Measurements from ENCODE around the gene PITX1.

Gene PITX1

GRCh38 chr5:135034963-135035677, 1.1 kb upstream of the PITX1 start:
- H3K4me3 ChIP-seq (ENCODE audit: low read depth, low read length) = no peak overlapping the region
- no peak for DNase-seq (ENCODE audit: low read depth)
- no peak for TF ChIP-seq CTCF (IDR thresholded peaks at IDR 0.05; ENCODE audit: insufficient read depth, low read depth, low read length, missing control alignments)

DNA sequence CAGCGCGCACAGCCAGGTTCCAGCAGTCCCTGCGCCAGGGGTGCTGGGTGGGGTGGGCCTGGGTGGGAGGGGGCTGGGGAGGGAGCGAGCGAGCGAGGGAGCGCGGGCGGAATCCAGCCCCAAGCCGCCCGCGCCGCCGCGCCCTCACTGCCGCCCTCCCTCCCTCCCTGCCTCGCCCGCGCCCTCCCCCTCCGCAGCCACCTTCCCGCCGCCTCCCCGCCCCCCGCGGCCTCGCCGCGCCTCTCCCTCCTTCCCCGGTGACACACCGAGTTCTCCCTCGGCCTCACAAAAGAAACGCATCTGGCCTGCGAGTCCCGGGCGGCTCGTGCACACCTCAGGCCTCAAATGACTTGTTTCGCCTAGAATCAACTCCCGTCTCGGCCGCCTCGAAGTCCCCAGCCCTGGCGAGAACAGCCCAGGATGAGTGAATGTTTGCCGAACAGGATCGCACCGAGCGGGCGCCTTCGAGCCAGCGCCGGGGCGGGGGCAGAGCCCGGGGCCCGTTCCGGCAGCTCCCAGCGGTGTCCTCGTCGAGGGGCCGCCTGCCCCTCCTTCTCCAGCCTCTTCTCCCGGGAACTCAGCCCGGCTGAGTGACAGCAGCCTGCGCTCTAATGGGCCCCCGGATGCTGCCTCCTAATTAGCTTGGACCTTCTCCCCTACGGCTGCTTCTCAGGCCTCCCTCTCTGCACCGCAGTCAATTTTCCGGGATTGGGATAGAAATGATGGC, 371 bp upstream of the PITX1 start:
- TF ChIP-seq CTCF (IDR thresholded peaks at IDR 0.05; ENCODE audit: insufficient read depth, low read depth, low read length, missing control alignments) = no peak
- no peak overlapping the region for H3K4me3 ChIP-seq (ENCODE audit: low read depth, low read length)
- DNase-seq (ENCODE audit: low read depth) = peak; percentile 24

DNA sequence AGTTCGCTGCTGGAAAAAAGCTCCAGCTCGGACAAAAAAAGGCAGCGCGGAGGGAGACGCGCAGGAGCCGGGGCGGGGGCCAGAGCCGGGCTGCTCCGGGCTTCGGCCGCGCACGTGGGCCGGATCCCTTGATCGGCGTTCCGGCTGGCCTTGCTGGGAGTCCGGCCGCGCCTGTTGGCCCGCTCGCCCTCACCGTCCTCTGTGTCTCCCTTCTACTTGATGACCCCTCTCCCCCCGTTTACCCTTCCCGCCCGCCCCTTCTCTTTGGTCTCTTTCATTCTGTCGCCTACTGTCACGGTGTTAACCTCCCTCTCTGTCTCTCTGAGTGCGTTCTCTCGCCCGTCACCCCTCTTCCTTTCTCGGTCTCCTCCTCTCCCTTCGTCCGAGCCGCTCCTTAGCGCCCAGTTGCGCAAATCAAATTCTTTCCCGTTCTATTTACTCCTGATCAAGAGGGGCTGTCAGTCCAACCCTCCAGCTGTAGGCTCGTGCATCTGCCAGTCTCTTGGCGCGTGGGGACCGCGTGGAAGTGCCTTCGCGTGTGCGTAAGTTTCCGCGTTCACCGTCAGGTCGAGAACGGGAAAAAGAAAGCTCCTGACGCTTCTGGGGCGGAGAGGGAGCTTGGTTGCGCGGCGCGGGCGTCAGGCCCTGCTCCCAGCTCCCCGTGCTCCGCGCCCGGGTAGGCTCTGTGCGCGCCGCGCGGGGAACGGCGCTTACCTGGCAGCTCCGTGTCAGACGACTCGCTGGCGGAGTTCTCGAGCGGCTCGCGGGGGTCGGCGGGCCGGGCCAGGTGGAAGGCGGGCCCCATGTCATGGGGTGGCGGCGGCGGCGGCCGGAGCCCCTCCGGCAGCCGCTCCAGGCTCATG, 798 bp downstream of the PITX1 start:
- H3K4me3 ChIP-seq (ENCODE audit: low read depth, low read length) = peak overlapping the region; percentile 50
- DNase-seq (ENCODE audit: low read depth) = peak; percentile 26
- TF ChIP-seq CTCF (IDR thresholded peaks at IDR 0.05; ENCODE audit: insufficient read depth, low read depth, low read length, missing control alignments) = no peak

- TF ChIP-seq CTCF (IDR thresholded peaks at IDR 0.05; ENCODE audit: insufficient read depth, low read depth, low read length, missing control alignments) = no peak
- DNase-seq (ENCODE audit: low read depth) = no peak
- peak overlapping the region; percentile 50 for H3K4me3 ChIP-seq (ENCODE audit: low read depth, low read length)
These were observed 1.4 kb downstream of the PITX1 start for GRCh38 chr5:135032695-135032998.

DNA sequence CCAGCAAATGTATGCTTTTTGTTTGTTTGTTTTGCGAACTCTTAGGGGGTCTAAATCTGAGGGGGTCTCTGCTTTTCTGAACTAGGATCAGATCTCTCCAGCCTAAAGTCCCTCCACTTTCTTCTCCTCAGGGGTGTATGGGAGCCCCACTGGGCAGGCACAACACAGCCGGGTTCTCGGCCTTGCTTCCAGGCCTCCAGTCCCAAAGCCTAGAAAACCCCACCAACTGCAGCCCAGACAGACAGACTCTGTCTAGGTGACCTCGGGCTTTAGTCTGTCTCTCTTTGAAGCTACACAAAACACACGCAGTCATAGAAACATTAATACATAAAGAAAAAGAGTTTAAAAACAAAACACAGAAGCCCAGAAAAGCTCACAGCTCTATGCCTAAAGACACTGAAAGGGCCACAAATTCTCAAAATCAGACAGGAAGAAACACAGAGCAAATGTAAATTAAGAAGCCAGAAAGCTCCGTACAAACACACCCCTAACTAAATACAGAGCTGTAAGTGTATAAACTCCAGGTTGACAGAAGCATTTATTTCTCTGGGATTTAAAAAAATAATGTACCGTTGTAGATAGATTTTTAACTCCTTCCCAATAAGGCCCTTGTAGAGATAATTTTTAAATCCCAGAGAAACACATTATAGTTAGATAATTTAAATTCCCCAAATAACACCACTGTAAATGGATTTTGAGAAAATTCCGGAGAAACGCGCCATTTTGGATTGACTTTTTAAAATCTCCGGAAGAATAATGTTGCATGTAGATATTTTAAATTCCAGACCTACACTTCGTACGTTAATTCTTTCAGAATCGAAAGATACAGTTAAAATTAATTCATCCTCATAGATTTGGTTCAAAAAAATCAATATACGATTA, 2.0 kb downstream of the PITX1 start:
- DNase-seq (ENCODE audit: low read depth) = no peak
- no peak overlapping the region for H3K4me3 ChIP-seq (ENCODE audit: low read depth, low read length)
- no peak for TF ChIP-seq CTCF (IDR thresholded peaks at IDR 0.05; ENCODE audit: insufficient read depth, low read depth, low read length, missing control alignments)
